Measurements from ENCODE around the gene KLHL26. TPM values are rescaled to one million over a fixed set of nuclear protein-coding genes. Genes with fewer than 3 reads are reported as not detected.
A peak's percentile ranks its signal among the peaks of the same experiment; 100 is the strongest.

Gene KLHL26
- total RNA-seq, 6 experiments from 2014 or later, result 3.6 to 9.3 (median 7.4) TPM

DNA sequence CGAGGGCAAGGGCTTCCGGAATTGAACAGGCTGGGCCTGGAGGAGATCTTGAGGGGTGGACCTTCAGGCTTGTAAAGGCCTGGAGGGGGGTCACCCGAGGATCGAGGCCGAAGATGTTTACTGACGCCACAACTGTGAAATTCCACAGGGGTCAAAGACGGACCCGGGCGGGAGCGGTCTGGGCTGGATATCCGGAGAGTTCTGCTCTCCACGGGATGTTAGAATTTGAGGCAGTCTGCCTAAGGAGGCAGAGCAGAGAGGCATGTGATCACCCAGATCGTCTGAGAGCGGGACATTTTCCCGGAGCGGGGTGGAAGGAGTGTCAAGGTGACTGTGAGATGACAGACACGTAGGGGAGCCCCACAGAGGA, 13.2 kb downstream of the KLHL26 start:
- peak overlapping the region; percentile 93 for H3K27ac Mint-ChIP-seq
- DNase-seq, result no peak
- H3K36me3 Mint-ChIP-seq (ENCODE audit: low read depth), result no peaks in the 10 kb centered on the region
- peak overlapping the region; percentile 74 for H3K4me3 Mint-ChIP-seq
- no peak for TF ChIP-seq CTCF (IDR thresholded peaks at IDR 0.05)
- H3K27me3 Mint-ChIP-seq (ENCODE audit: insufficient read depth), result peaks cover 5% of the 10 kb centered on the region; the same call in 1 of the 2 replicates
- peaks cover 35% of the 10 kb centered on the region for H3K4me1 Mint-ChIP-seq (ENCODE audit: low read depth)
- no peaks in the 10 kb centered on the region for H3K9me3 Mint-ChIP-seq

- no peak for TF ChIP-seq CTCF (IDR thresholded peaks at IDR 0.05)
- peak; percentile 79 for DNase-seq
- Mint-ChIP-seq H3K27ac (peak overlapping the region; percentile 93), H3K4me3 (peak overlapping the region; percentile 74), H3K4me1 (ENCODE audit: low read depth) (peaks cover 35% of the 10 kb centered on the region), H3K36me3 (ENCODE audit: low read depth) (no peaks in the 10 kb centered on the region), H3K27me3 (ENCODE audit: insufficient read depth) (peaks cover 5% of the 10 kb centered on the region; the same call in 1 of the 2 replicates), H3K9me3 (no peaks in the 10 kb centered on the region)
Observed at GRCh38 chr19:18650468-18651041, 13.7 kb downstream of the KLHL26 start.

GRCh38 chr19:18651300-18651699, 14.5 kb downstream of the KLHL26 start:
- Mint-ChIP-seq H3K27ac (peak overlapping the region; percentile 93), H3K4me3 (peak overlapping the region; percentile 74; the same call in 1 of the 2 replicates), H3K36me3 (ENCODE audit: low read depth) (no peaks in the 10 kb centered on the region), H3K4me1 (ENCODE audit: low read depth) (peaks cover 35% of the 10 kb centered on the region), H3K27me3 (ENCODE audit: insufficient read depth) (peaks cover 5% of the 10 kb centered on the region; the same call in 1 of the 2 replicates), H3K9me3 (no peaks in the 10 kb centered on the region)
- TF ChIP-seq CTCF (IDR thresholded peaks at IDR 0.05), result no peak
- no peak for DNase-seq

DNA sequence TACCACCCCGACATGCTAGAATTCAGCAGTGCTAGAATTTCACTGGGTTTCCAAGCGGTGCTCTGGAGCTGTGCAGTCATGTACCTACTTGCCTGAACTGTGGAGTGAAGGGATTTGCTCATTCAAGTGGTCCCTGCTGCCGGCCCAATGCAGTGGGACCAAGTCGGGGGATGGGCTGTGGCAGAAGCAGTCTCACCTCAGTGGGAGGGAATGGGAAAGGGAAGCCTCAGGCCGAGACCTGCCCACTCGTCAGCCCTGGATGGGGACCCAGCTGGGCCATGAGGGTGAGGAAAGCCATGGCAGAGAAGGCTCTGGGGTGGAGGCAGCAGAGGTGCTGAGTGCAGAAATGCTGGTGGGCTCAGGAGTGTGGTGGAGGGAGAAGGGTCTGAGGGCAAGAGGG, 14.9 kb downstream of the KLHL26 start:
- Mint-ChIP-seq H3K4me3 (no peak overlapping the region), H3K27ac (no peak overlapping the region; the same call in 1 of the 2 replicates), H3K9me3 (no peaks in the 10 kb centered on the region), H3K36me3 (ENCODE audit: low read depth) (no peaks in the 10 kb centered on the region), H3K4me1 (ENCODE audit: low read depth) (peaks cover 36% of the 10 kb centered on the region), H3K27me3 (ENCODE audit: insufficient read depth) (peaks cover 5% of the 10 kb centered on the region; the same call in 1 of the 2 replicates)
- DNase-seq, result no peak
- no peak for TF ChIP-seq CTCF (IDR thresholded peaks at IDR 0.05)

DNA sequence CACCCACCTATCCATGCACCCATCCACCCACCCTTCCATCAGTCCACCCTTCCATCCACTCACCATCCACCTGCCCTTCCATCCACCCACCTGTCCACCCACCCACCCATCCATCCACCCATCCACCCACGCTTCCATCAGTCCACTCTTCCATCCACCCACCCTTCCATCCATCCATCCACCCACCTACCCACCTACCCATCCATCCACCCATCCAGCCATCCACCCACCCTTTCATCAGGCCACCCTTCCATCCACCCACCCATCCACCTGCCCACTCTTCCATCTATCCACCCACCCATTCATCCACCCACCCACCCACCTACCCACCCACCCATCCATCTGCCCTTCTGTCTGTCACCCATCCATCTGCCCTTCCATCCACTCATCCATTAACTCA, 17.0 kb downstream of the KLHL26 start:
- no peaks in the 10 kb centered on the region for H3K36me3 Mint-ChIP-seq (ENCODE audit: low read depth)
- H3K9me3 Mint-ChIP-seq, result no peaks in the 10 kb centered on the region
- no peak overlapping the region for H3K27ac Mint-ChIP-seq
- no peak for TF ChIP-seq CTCF (IDR thresholded peaks at IDR 0.05)
- peaks cover 51% of the 10 kb centered on the region for H3K4me1 Mint-ChIP-seq (ENCODE audit: low read depth)
- H3K4me3 Mint-ChIP-seq, result no peak overlapping the region
- no peak for DNase-seq
- peaks cover 6% of the 10 kb centered on the region for H3K27me3 Mint-ChIP-seq (ENCODE audit: insufficient read depth)
